ENCODE data around the gene RPTOR. TPM values are rescaled to one million over a fixed set of nuclear protein-coding genes. Genes with fewer than 3 reads are reported as not detected.

RPTOR gene
- polyA plus RNA-seq, 1 donor (not counting 4 experiments of a cell fraction or from before 2014, with no cell fraction given): 4.0 TPM

GRCh38 chr17:80779961-80780380 lies 235.3 kb downstream of the RPTOR start:
- FAIRE-seq (no peak), DNase-seq (ENCODE audit: low read depth, low spot score) (no peak)
- Histone ChIP-seq H3K36me3 (ENCODE audit: control insufficient read depth in 2 of 2, extremely low read depth in 1 of 2, insufficient read depth in 2 of 2, low read length in 2 of 2) (peaks cover 0 to 8% of the 10 kb centered on the region in 2 experiments), H3K4me2 (ENCODE audit: control insufficient read depth, extremely low read depth, insufficient read depth, low read depth, low read length) (no peak overlapping the region), H3K4me3 (ENCODE audit: control insufficient read depth in 2 of 3, extremely low read depth in 1 of 3, insufficient read depth in 2 of 3, low read depth in 1 of 3, low read length in 3 of 3) (no peak overlapping the region), H2AFZ (ENCODE audit: control insufficient read depth, low read length) (no peak overlapping the region), H3K9me3 (ENCODE audit: control insufficient read depth, low read depth, low read length) (no peaks in the 10 kb centered on the region), H3K27me3 (ENCODE audit: control insufficient read depth, extremely low read depth, insufficient read depth, low read length) (no peaks in the 10 kb centered on the region), H3K27ac (ENCODE audit: control insufficient read depth, insufficient read depth, low read length) (no peak overlapping the region), H3K79me2 (ENCODE audit: control insufficient read depth, insufficient read depth, low read length) (no peaks in the 10 kb centered on the region), H3K9ac (ENCODE audit: control insufficient read depth, extremely low read depth, insufficient read depth, low read length) (no peak overlapping the region), H3K4me1 (ENCODE audit: control insufficient read depth, extremely low read depth, insufficient read depth, low read length) (no peaks in the 10 kb centered on the region), H4K20me1 (ENCODE audit: control insufficient read depth, extremely low read depth, insufficient read depth, low read length) (no peaks in the 10 kb centered on the region), H3K9me1 (ENCODE audit: control insufficient read depth, extremely low read depth, insufficient read depth, low read length) (no peaks in the 10 kb centered on the region)
- TF ChIP-seq CTCF (optimal IDR thresholded peaks at IDR 0.05 in 1 of 3, IDR thresholded peaks at IDR 0.05 in 1 of 3, conservative IDR thresholded peaks at IDR 0.05 in 1 of 3; ENCODE audit: extremely low read depth in 1 of 3, insufficient read depth in 2 of 3, low read length in 3 of 3) (no peak), EZH2 (IDR thresholded peaks at IDR 0.05; ENCODE audit: low read length) (no peak)
- dilution Hi-C loops (cut with MboI; ENCODE audit: extremely low pct_ligation_motif_present, low sequenced_read_pairs): no loop called here

DNA sequence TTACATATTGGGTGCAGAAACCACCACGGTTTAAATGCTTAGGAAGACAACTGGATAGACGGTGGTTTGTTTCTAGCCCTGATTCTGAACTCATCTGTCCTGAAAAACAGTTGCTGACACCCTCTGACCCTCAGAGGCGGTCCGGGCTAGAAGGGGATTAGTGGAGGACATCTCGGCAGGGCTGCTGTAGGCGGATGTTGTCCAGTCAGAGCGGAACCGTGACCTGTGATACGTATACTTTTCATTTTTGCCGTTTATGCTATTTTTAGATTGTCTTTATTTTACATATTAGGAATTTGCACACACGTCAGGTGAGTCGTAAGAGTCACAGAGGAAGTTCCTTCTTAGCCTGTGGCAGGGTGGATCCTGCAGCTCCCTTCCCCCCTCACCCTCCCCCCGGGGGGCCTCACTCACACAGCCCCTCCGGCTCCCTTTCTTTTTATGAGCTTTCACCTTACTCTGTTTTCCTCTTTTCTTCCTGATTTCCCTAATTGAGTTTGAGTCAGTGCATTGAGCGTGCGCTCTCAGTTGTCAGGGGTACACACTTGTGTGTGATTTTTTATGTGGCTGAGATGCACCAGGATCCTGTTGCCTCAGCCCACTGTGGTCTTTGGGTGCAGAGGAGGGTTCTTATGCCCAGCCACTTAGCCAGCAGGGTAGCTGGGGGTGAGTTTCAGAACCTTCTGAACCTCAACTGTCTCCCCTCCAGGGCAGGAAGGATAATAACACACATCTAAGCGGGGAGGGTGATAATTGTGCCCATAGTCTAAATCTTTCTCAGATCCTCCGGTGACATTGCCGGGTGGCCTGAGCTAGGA lies 236.0 kb downstream of the RPTOR start:
- no peak overlapping the region for H3K9ac ChIP-seq (ENCODE audit: control insufficient read depth, extremely low read depth, insufficient read depth, low read length)
- H4K20me1 ChIP-seq (ENCODE audit: control insufficient read depth, extremely low read depth, insufficient read depth, low read length): no peaks in the 10 kb centered on the region
- no peak overlapping the region for H2AFZ ChIP-seq (ENCODE audit: control insufficient read depth, low read length)
- no peak overlapping the region for H3K4me3 ChIP-seq (ENCODE audit: control insufficient read depth in 2 of 3, extremely low read depth in 1 of 3, insufficient read depth in 2 of 3, low read depth in 1 of 3, low read length in 3 of 3)
- dilution Hi-C loops (cut with MboI; ENCODE audit: extremely low pct_ligation_motif_present, low sequenced_read_pairs): no loop called here
- no peaks in the 10 kb centered on the region for H3K79me2 ChIP-seq (ENCODE audit: control insufficient read depth, insufficient read depth, low read length)
- no peak overlapping the region for H3K4me2 ChIP-seq (ENCODE audit: control insufficient read depth, extremely low read depth, insufficient read depth, low read depth, low read length)
- H3K9me3 ChIP-seq (ENCODE audit: control insufficient read depth, low read depth, low read length): no peaks in the 10 kb centered on the region
- no peaks in the 10 kb centered on the region for H3K27me3 ChIP-seq (ENCODE audit: control insufficient read depth, extremely low read depth, insufficient read depth, low read length)
- DNase-seq (ENCODE audit: low read depth, low spot score) (no peak), FAIRE-seq (no peak)
- no peak overlapping the region for H3K27ac ChIP-seq (ENCODE audit: control insufficient read depth, insufficient read depth, low read length)
- TF ChIP-seq CTCF (optimal IDR thresholded peaks at IDR 0.05 in 1 of 3, IDR thresholded peaks at IDR 0.05 in 1 of 3, conservative IDR thresholded peaks at IDR 0.05 in 1 of 3; ENCODE audit: extremely low read depth in 1 of 3, insufficient read depth in 2 of 3, low read length in 3 of 3): no peak
- TF ChIP-seq EZH2 (IDR thresholded peaks at IDR 0.05; ENCODE audit: low read length): no peak
- H3K36me3 ChIP-seq (ENCODE audit: control insufficient read depth in 2 of 2, extremely low read depth in 1 of 2, insufficient read depth in 2 of 2, low read length in 2 of 2): peaks cover 0 to 8% of the 10 kb centered on the region in 2 experiments
- no peaks in the 10 kb centered on the region for H3K4me1 ChIP-seq (ENCODE audit: control insufficient read depth, extremely low read depth, insufficient read depth, low read length)
- H3K9me1 ChIP-seq (ENCODE audit: control insufficient read depth, extremely low read depth, insufficient read depth, low read length): no peaks in the 10 kb centered on the region

Measured in keratinocyte (primary cell).